Suprapubic skin (tissue), 4 donors: ENCODE results near the gene IL34.

ENCODE experiments used
- CTCF ChIP-seq, 2 donors: fragments of 200-600 bp in 1 of 2; fragments of 450-650 bp in 1 of 2; sonication (generic) in 1 of 2; IDR thresholded peaks; one replicate each; pipeline ENCODE4 v1.5.1; 2016 to 2019; ENCODE audit warnings: antibody characterized with exemption in 2 of 2, mild to moderate bottlenecking in 1 of 2, moderate library complexity in 1 of 2
- EP300 ChIP-seq: sonication (generic); formaldehyde crosslinking; IDR thresholded peaks from one replicate; pipeline ENCODE4 v1.6.1; 2017; ENCODE audit warnings: antibody characterized with exemption
- POLR2A ChIP-seq, 2 donors: fragments of 450-650 bp; IDR thresholded peaks; one replicate each; pipeline ENCODE4 v1.6.1; 2017; ENCODE audit warnings: antibody characterized with exemption in 2 of 2, mild to moderate bottlenecking in 2 of 2, moderate library complexity in 2 of 2
- POLR2AphosphoS5 ChIP-seq, 3 donors: sonication (generic); formaldehyde crosslinking; IDR thresholded peaks; one replicate each; pipeline ENCODE4 v1.6.1; 2017; ENCODE audit warnings: antibody characterized with exemption in 3 of 3

- TF ChIP-seq POLR2A (IDR thresholded peaks at IDR 0.05) (no peak), CTCF (IDR thresholded peaks at IDR 0.05) (no peak), POLR2AphosphoS5 (IDR thresholded peaks at IDR 0.05) (no peak), EP300 (no peak)
Observed at GRCh38 chr16:70695331-70696070, 49.1 kb downstream of the IL34 start.
